Measurements from ENCODE around the gene RGR. TPM values are rescaled to one million over a fixed set of nuclear protein-coding genes. Genes with fewer than 3 reads are reported as not detected.

RGR gene
- polyA plus RNA-seq, 1 donor (not counting 4 experiments of a cell fraction or from before 2014, with no cell fraction given): not detected

- Histone ChIP-seq H3K9ac (ENCODE audit: control insufficient read depth, extremely low read depth, insufficient read depth, low read length) (no peak overlapping the region), H3K4me2 (ENCODE audit: control insufficient read depth, extremely low read depth, insufficient read depth, low read depth, low read length) (no peak overlapping the region), H3K9me1 (ENCODE audit: control insufficient read depth, extremely low read depth, insufficient read depth, low read length) (no peaks in the 10 kb centered on the region), H4K20me1 (ENCODE audit: control insufficient read depth, extremely low read depth, insufficient read depth, low read length) (no peaks in the 10 kb centered on the region), H2AFZ (ENCODE audit: control insufficient read depth, low read length) (no peak overlapping the region), H3K9me3 (ENCODE audit: control insufficient read depth, low read depth, low read length) (no peaks in the 10 kb centered on the region), H3K27ac (ENCODE audit: control insufficient read depth, insufficient read depth, low read length) (no peak overlapping the region), H3K4me1 (ENCODE audit: control insufficient read depth, extremely low read depth, insufficient read depth, low read length) (no peaks in the 10 kb centered on the region), H3K27me3 (ENCODE audit: control insufficient read depth, extremely low read depth, insufficient read depth, low read length) (no peaks in the 10 kb centered on the region), H3K4me3 (ENCODE audit: control insufficient read depth in 2 of 3, extremely low read depth in 1 of 3, insufficient read depth in 2 of 3, low read depth in 1 of 3, low read length in 3 of 3) (no peak overlapping the region), H3K79me2 (ENCODE audit: control insufficient read depth, insufficient read depth, low read length) (no peaks in the 10 kb centered on the region), H3K36me3 (ENCODE audit: control insufficient read depth in 2 of 2, extremely low read depth in 1 of 2, insufficient read depth in 2 of 2, low read length in 2 of 2) (no peaks in the 10 kb centered on the region)
- FAIRE-seq (no peak), DNase-seq (ENCODE audit: low read depth, low spot score) (no peak)
- TF ChIP-seq EZH2 (IDR thresholded peaks at IDR 0.05; ENCODE audit: low read length): no peak
- TF ChIP-seq CTCF (optimal IDR thresholded peaks at IDR 0.05 in 1 of 3, IDR thresholded peaks at IDR 0.05 in 1 of 3, conservative IDR thresholded peaks at IDR 0.05 in 1 of 3; ENCODE audit: extremely low read depth in 1 of 3, insufficient read depth in 2 of 3, low read length in 3 of 3): no peak
- dilution Hi-C loops (cut with MboI; ENCODE audit: extremely low pct_ligation_motif_present, low sequenced_read_pairs): loop anchor here (10.0 kb wide), 1 partner anchor 61 kb away; no protein-coding TSS in a partner anchor
Observed at GRCh38 chr10:84205853-84206525, 38.9 kb upstream of the RGR start.

- Histone ChIP-seq H3K4me3 (ENCODE audit: control insufficient read depth in 2 of 3, extremely low read depth in 1 of 3, insufficient read depth in 2 of 3, low read depth in 1 of 3, low read length in 3 of 3) (no peak overlapping the region), H3K9me3 (ENCODE audit: control insufficient read depth, low read depth, low read length) (no peaks in the 10 kb centered on the region), H3K4me2 (ENCODE audit: control insufficient read depth, extremely low read depth, insufficient read depth, low read depth, low read length) (no peak overlapping the region), H3K9ac (ENCODE audit: control insufficient read depth, extremely low read depth, insufficient read depth, low read length) (no peak overlapping the region), H3K27me3 (ENCODE audit: control insufficient read depth, extremely low read depth, insufficient read depth, low read length) (no peaks in the 10 kb centered on the region), H3K36me3 (ENCODE audit: control insufficient read depth in 2 of 2, extremely low read depth in 1 of 2, insufficient read depth in 2 of 2, low read length in 2 of 2) (no peaks in the 10 kb centered on the region), H3K79me2 (ENCODE audit: control insufficient read depth, insufficient read depth, low read length) (no peaks in the 10 kb centered on the region), H3K27ac (ENCODE audit: control insufficient read depth, insufficient read depth, low read length) (no peak overlapping the region), H3K9me1 (ENCODE audit: control insufficient read depth, extremely low read depth, insufficient read depth, low read length) (no peaks in the 10 kb centered on the region), H2AFZ (ENCODE audit: control insufficient read depth, low read length) (no peak overlapping the region), H3K4me1 (ENCODE audit: control insufficient read depth, extremely low read depth, insufficient read depth, low read length) (no peaks in the 10 kb centered on the region), H4K20me1 (ENCODE audit: control insufficient read depth, extremely low read depth, insufficient read depth, low read length) (no peaks in the 10 kb centered on the region)
- no peak for FAIRE-seq
- no peak for DNase-seq (ENCODE audit: low read depth, low spot score)
- dilution Hi-C loops (cut with MboI; ENCODE audit: extremely low pct_ligation_motif_present, low sequenced_read_pairs): loop anchor here (10.0 kb wide), 1 partner anchor 63 kb away; no protein-coding TSS in a partner anchor
- TF ChIP-seq CTCF (optimal IDR thresholded peaks at IDR 0.05 in 1 of 3, IDR thresholded peaks at IDR 0.05 in 1 of 3, conservative IDR thresholded peaks at IDR 0.05 in 1 of 3; ENCODE audit: extremely low read depth in 1 of 3, insufficient read depth in 2 of 3, low read length in 3 of 3): no peak
Observed at GRCh38 chr10:84208023-84208422, 36.8 kb upstream of the RGR start.

Measured in keratinocyte (primary cell).